OCI-LY3 (cell line): ENCODE results near the gene NPPC.

Experiments used
- CTCF ChIP-seq: fragments of 200-600, 300-600 bp; sonication (generic); IDR thresholded peaks from 2 replicates; pipeline ENCODE4 v1.5.1; 2014; ENCODE audit warnings: antibody characterized with exemption, low read length, low read depth
- EZH2phosphoT487 ChIP-seq: fragments of 200-600 bp; shearing (Covaris generic); IDR thresholded peaks from 2 replicates; pipeline ENCODE4 v1.6.1; 2018; ENCODE audit warnings: antibody characterized with exemption, mixed run types, low read depth

- TF ChIP-seq CTCF (no peak), EZH2phosphoT487 (no peak)
Measured at GRCh38 chr2:231934441-231935206, 8.4 kb upstream of the NPPC start.
